Measurements from ENCODE around the gene LGALS9C.
"Not testable (repeated sequence)": the region's sequence is repeated elsewhere in the genome, so short reads cannot be mapped to it uniquely, and the experiment has no call there.

The LGALS9C gene

DNA sequence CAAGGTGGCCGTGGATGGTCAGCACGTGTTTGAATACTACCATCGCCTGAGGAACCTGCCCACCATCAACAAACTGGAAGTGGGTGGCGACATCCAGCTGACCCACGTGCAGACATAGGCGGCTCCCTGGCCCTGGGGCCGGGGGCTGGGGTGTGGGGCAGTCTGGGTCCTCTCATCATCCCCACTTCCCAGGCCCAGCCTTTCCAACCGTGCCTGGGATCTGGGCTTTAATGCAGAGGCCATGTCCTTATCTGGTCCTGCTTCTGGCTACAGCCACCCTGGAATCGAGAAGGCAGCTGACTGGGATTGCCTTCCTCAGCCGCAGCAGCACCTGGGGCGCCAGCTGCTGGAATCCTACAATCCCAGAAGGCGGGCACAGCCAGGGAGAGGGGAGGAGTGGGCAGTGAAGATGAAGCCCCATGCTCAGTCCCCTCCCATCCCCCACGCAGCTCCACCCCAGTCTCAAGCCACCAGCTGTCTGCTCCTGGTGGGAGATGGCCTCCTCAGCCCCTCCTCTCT, 17.7 kb downstream of the LGALS9C start:
- not testable (repeated sequence) for H4K20me1 ChIP-seq; H3K36me3 ChIP-seq; H3K27ac ChIP-seq; H3K4me3 ChIP-seq; H3K27me3 ChIP-seq; H3K9ac ChIP-seq; H3K4me1 ChIP-seq; H3K9me3 ChIP-seq (replicated peaks in 1 of 11); H3K4me2 ChIP-seq

- not testable (repeated sequence) for H3K4me1 ChIP-seq, H3K36me3 ChIP-seq
These were observed 20.5 kb downstream of the LGALS9C start for GRCh38 chr17:18497044-18497443.

GRCh38 chr17:18499100-18499499, 22.5 kb downstream of the LGALS9C start:
- H3K4me1 ChIP-seq; H3K9me3 ChIP-seq (replicated peaks in 1 of 11); H3K36me3 ChIP-seq; H3K27ac ChIP-seq; H4K20me1 ChIP-seq; H3K4me2 ChIP-seq; H3K4me3 ChIP-seq; H3K27me3 ChIP-seq; H3K9ac ChIP-seq: not testable (repeated sequence)

More at GRCh38 chr17:18497044-18497443, 20.5 kb downstream of the LGALS9C start:
- H4K20me1 ChIP-seq; H3K4me2 ChIP-seq; H3K4me3 ChIP-seq; H3K9me3 ChIP-seq (replicated peaks in 1 of 11); H3K27me3 ChIP-seq; H3K9ac ChIP-seq; H3K27ac ChIP-seq: not testable (repeated sequence)

- not testable (repeated sequence) for H3K4me3 ChIP-seq; H4K20me1 ChIP-seq; H3K4me2 ChIP-seq; H3K9ac ChIP-seq; H3K9me3 ChIP-seq (replicated peaks in 1 of 11); H3K27me3 ChIP-seq; H3K27ac ChIP-seq; H3K36me3 ChIP-seq; H3K4me1 ChIP-seq
These were observed 23.2 kb downstream of the LGALS9C start for GRCh38 chr17:18499756-18500155.

- H3K4me1 ChIP-seq; H3K4me2 ChIP-seq; H3K27me3 ChIP-seq; H4K20me1 ChIP-seq; H3K36me3 ChIP-seq; H3K9ac ChIP-seq; H3K27ac ChIP-seq; H3K4me3 ChIP-seq; H3K9me3 ChIP-seq (replicated peaks in 1 of 11): not testable (repeated sequence)
These were observed 23.7 kb downstream of the LGALS9C start for GRCh38 chr17:18500281-18500680.

DNA sequence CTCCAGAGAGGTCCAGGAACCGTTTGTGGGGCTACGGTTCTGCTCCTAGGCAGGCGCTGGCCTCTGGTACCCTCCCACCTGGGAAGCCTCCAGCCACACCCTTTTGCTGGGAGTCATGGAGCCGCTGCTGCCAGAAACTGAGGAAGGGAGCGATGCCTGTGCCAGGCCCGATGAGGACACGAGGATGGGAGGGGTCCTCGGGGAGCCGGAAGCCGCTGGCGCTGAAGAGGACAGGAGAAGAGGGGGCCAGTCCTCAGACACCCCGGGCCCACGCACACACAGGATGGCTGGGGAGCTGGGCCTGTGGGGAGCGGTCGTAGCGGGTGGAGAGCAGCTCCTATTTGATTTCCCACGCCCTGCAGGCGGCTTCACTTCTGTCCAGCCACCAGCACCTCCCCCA, 24.2 kb downstream of the LGALS9C start:
- not testable (repeated sequence) for H3K4me2 ChIP-seq; H3K27me3 ChIP-seq; H3K9me3 ChIP-seq (replicated peaks in 1 of 11); H3K36me3 ChIP-seq; H4K20me1 ChIP-seq; H3K4me1 ChIP-seq; H3K4me3 ChIP-seq; H3K27ac ChIP-seq; H3K9ac ChIP-seq

DNA sequence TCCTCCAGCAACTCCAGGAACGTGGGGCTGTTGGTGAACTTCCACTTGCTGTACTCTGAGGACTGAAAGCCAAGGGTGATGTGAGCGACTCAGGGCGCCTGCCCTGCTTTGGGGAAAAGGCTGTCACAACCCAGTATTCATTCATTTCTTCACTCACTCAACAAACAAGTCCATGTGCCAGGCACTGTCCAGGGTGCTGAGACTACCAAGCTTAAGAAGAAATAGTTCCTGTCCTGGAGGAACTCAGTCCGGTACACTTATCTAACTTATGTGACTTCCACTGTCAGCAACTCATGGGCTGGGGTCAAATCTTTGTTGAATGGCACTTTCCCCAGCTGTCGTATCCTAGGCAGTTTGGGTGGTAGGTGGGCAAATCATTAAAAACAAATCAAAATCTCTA, 26.6 kb downstream of the LGALS9C start:
- not testable (repeated sequence) for H3K9me3 ChIP-seq (replicated peaks in 1 of 11); H3K27ac ChIP-seq; H3K4me3 ChIP-seq; H3K36me3 ChIP-seq; H3K4me1 ChIP-seq; H4K20me1 ChIP-seq; H3K9ac ChIP-seq; H3K4me2 ChIP-seq; H3K27me3 ChIP-seq

GRCh38 chr17:18507729-18508128, 31.1 kb downstream of the LGALS9C start:
- not testable (repeated sequence) for H3K4me3 ChIP-seq; H3K27ac ChIP-seq; H3K36me3 ChIP-seq; H3K27me3 ChIP-seq; H4K20me1 ChIP-seq; H3K9me3 ChIP-seq (replicated peaks in 1 of 11); H3K9ac ChIP-seq; H3K4me2 ChIP-seq; H3K4me1 ChIP-seq

DNA sequence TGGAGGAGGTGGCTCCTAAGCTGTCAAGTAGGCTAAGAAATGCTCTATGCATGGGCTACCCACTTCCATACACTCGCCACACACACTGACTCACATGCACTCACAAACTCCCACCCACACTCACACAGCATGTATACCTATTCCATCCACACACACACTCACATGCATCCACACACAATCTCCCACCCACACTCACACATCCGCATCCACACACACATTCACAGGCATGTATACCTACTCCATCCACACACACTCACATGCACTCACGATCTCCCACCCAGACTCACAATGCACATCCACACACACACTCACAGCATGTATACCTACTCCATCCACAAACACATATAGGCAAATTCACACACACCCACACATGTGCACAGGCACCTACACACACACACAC, 32.1 kb downstream of the LGALS9C start:
- not testable (repeated sequence) for H3K9ac ChIP-seq; H3K4me1 ChIP-seq; H3K9me3 ChIP-seq (replicated peaks in 1 of 11); H4K20me1 ChIP-seq; H3K4me2 ChIP-seq; H3K36me3 ChIP-seq; H3K27ac ChIP-seq; H3K4me3 ChIP-seq; H3K27me3 ChIP-seq

- H3K4me3 ChIP-seq; H4K20me1 ChIP-seq; H3K27me3 ChIP-seq; H3K9ac ChIP-seq; H3K4me1 ChIP-seq; H3K9me3 ChIP-seq (replicated peaks in 1 of 11); H3K27ac ChIP-seq; H3K36me3 ChIP-seq; H3K4me2 ChIP-seq: not testable (repeated sequence)
These were observed 44.5 kb downstream of the LGALS9C start for GRCh38 chr17:18521100-18521499.

GRCh38 chr17:18525015-18525414, 48.4 kb downstream of the LGALS9C start:
- H4K20me1 ChIP-seq; H3K9ac ChIP-seq; H3K4me2 ChIP-seq; H3K4me3 ChIP-seq; H3K4me1 ChIP-seq; H3K27ac ChIP-seq; H3K9me3 ChIP-seq (replicated peaks in 1 of 11); H3K36me3 ChIP-seq; H3K27me3 ChIP-seq: not testable (repeated sequence)

GRCh38 chr17:18526168-18526800, 49.7 kb downstream of the LGALS9C start:
- not testable (repeated sequence) for H4K20me1 ChIP-seq; H3K4me3 ChIP-seq; H3K27me3 ChIP-seq; H3K9me3 ChIP-seq (replicated peaks in 1 of 11); H3K9ac ChIP-seq; H3K36me3 ChIP-seq; H3K4me2 ChIP-seq; H3K27ac ChIP-seq; H3K4me1 ChIP-seq

GRCh38 chr17:18527354-18527753, 50.8 kb downstream of the LGALS9C start:
- H3K36me3 ChIP-seq; H3K9me3 ChIP-seq (replicated peaks in 1 of 11); H4K20me1 ChIP-seq; H3K9ac ChIP-seq; H3K4me2 ChIP-seq; H3K4me3 ChIP-seq; H3K27me3 ChIP-seq; H3K27ac ChIP-seq; H3K4me1 ChIP-seq: not testable (repeated sequence)

- H4K20me1 ChIP-seq; H3K27ac ChIP-seq; H3K27me3 ChIP-seq; H3K9ac ChIP-seq; H3K36me3 ChIP-seq; H3K4me2 ChIP-seq; H3K9me3 ChIP-seq (replicated peaks in 1 of 11); H3K4me3 ChIP-seq; H3K4me1 ChIP-seq: not testable (repeated sequence)
These were observed 51.8 kb downstream of the LGALS9C start for GRCh38 chr17:18528435-18528834.

- H3K9ac ChIP-seq; H3K36me3 ChIP-seq; H3K27ac ChIP-seq; H4K20me1 ChIP-seq; H3K4me1 ChIP-seq; H3K4me2 ChIP-seq; H3K4me3 ChIP-seq; H3K9me3 ChIP-seq (replicated peaks in 1 of 11); H3K27me3 ChIP-seq: not testable (repeated sequence)
These were observed 52.4 kb downstream of the LGALS9C start for GRCh38 chr17:18528899-18529500.
